Immature natural killer cell (primary cell): Measurements from ENCODE around the gene RPS6KA3. TPM values are rescaled to one million over a fixed set of nuclear protein-coding genes. Genes with fewer than 3 reads are reported as not detected.
"Not testable (repeated sequence)": the region's sequence is repeated elsewhere in the genome, so short reads cannot be mapped to it uniquely, and the experiment has no call there.

Source experiments
- DNase-seq, 3 donors: peaks; one replicate each; pipeline ENCODE4 v3.0.0; 2022; ENCODE audit warnings: mixed read lengths in 1 of 3
- H3K27ac Mint-ChIP-seq, 6 donors: one replicate each; pipeline ENCODE4 v1.8.0; 2020; ENCODE audit warnings: mixed read lengths in 6 of 6, mild to moderate bottlenecking in 5 of 6, inconsistent platforms in 4 of 6, moderate library complexity in 3 of 6
- H3K27me3 Mint-ChIP-seq, 3 donors: one replicate each; pipeline ENCODE4 v1.8.0; 2020 to 2021; ENCODE audit warnings: low read depth in 3 of 3, mild to moderate bottlenecking in 3 of 3, mixed read lengths in 3 of 3, moderate library complexity in 3 of 3, inconsistent platforms in 1 of 3
- H3K36me3 Mint-ChIP-seq, 3 donors: one replicate each; pipeline ENCODE4 v1.8.0; 2020; ENCODE audit warnings: mixed read lengths in 3 of 3, inconsistent platforms in 2 of 3, mild to moderate bottlenecking in 2 of 3
- H3K4me1 Mint-ChIP-seq, 2 donors: one replicate each; pipeline ENCODE4 v1.8.0; 2020; ENCODE audit warnings: inconsistent platforms in 2 of 2, mild to moderate bottlenecking in 2 of 2, mixed read lengths in 2 of 2, moderate library complexity in 1 of 2
- H3K4me3 Mint-ChIP-seq, 5 donors: one replicate each; pipeline ENCODE4 v1.8.0; 2020; ENCODE audit warnings: mild to moderate bottlenecking in 5 of 5, mixed read lengths in 5 of 5, inconsistent platforms in 3 of 5, moderate library complexity in 3 of 5
- H3K9me3 Mint-ChIP-seq, 6 donors: one replicate each; pipeline ENCODE4 v1.8.0; 2020; ENCODE audit warnings: mild to moderate bottlenecking in 6 of 6, mixed read lengths in 6 of 6, inconsistent platforms in 4 of 6, moderate library complexity in 3 of 6
- polyA plus RNA-seq, 3 donors: library from polyadenylated mRNA; unstranded; fragments of 300-500 nt; fragmentation: Illumina TruSeq; gene quantifications; one replicate each; pipeline ENCODE4 v1.2.3, GENCODE V29; 2021

Gene RPS6KA3
- polyA plus RNA-seq, 3 donors from 2014 or later = 16.9 to 38.7 (median 28.4) TPM

- peak overlapping the region in 5 of 6 donors; percentile 66 to 91 (median 82) for H3K27ac Mint-ChIP-seq
- H3K9me3 Mint-ChIP-seq = no peaks in the 10 kb centered on the region
- H3K4me3 Mint-ChIP-seq = peak overlapping the region; percentile 33 to 95 (median 60)
- H3K27me3 Mint-ChIP-seq = peaks cover 0 to 14% (median 6%) of the 10 kb centered on the region in 3 donors
- H3K4me1 Mint-ChIP-seq = peaks cover 31 to 37% of the 10 kb centered on the region in 2 donors
- H3K36me3 Mint-ChIP-seq = peaks cover 0 to 6% (median 5%) of the 10 kb centered on the region in 3 donors
- no peak for DNase-seq
Measured at GRCh38 chrX:20143111-20143510, 123.6 kb downstream of the RPS6KA3 start.

GRCh38 chrX:20141281-20142220 is 125.2 kb downstream of the RPS6KA3 start, which contains the start of gene EIF1AX:
TSS of gene EIF1AX (minus strand) at chrX:20141838. CDS start at chrX:20141640, 198 bp downstream.
- peak; percentile 99 to 100 (median 100) for DNase-seq
- no peaks in the 10 kb centered on the region for H3K9me3 Mint-ChIP-seq
- peaks cover 0 to 16% (median 6%) of the 10 kb centered on the region in 3 donors for H3K36me3 Mint-ChIP-seq
- peak within 1 kb of the TSS; percentile 80 to 95 (median 91) for H3K4me3 Mint-ChIP-seq
- peaks cover 0 to 8% (median 2%) of the 10 kb centered on the region in 3 donors for H3K27me3 Mint-ChIP-seq
- peaks cover 31 to 41% of the 10 kb centered on the region in 2 donors for H3K4me1 Mint-ChIP-seq
- H3K27ac Mint-ChIP-seq = peak within 1 kb of the TSS; percentile 77 to 94 (median 92)

GRCh38 chrX:20140420-20140819 is 126.3 kb downstream of the RPS6KA3 start:
- H3K27ac Mint-ChIP-seq = peak overlapping the region; percentile 77 to 94 (median 92)
- peaks cover 0 to 27% (median 15%) of the 10 kb centered on the region in 3 donors for H3K36me3 Mint-ChIP-seq
- peak overlapping the region; percentile 80 to 95 (median 91) for H3K4me3 Mint-ChIP-seq
- DNase-seq = no peak
- peaks cover 0 to 8% (median 0%) of the 10 kb centered on the region in 3 donors for H3K27me3 Mint-ChIP-seq
- H3K9me3 Mint-ChIP-seq = no peaks in the 10 kb centered on the region
- peaks cover 37 to 53% of the 10 kb centered on the region in 2 donors for H3K4me1 Mint-ChIP-seq

GRCh38 chrX:20139966-20140365 is 126.7 kb downstream of the RPS6KA3 start:
- peaks cover 0 to 31% (median 15%) of the 10 kb centered on the region in 3 donors for H3K36me3 Mint-ChIP-seq
- peaks cover 37 to 55% of the 10 kb centered on the region in 2 donors for H3K4me1 Mint-ChIP-seq
- peak overlapping the region; percentile 80 to 95 (median 91) for H3K4me3 Mint-ChIP-seq
- peaks cover 0 to 7% (median 0%) of the 10 kb centered on the region in 3 donors for H3K27me3 Mint-ChIP-seq
- no peak for DNase-seq
- peak overlapping the region in 5 of 6 donors; percentile 77 to 94 (median 93) for H3K27ac Mint-ChIP-seq
- no peaks in the 10 kb centered on the region for H3K9me3 Mint-ChIP-seq

- H3K36me3 Mint-ChIP-seq = peaks cover 0 to 47% (median 28%) of the 10 kb centered on the region in 3 donors
- no peaks in the 10 kb centered on the region for H3K9me3 Mint-ChIP-seq
- H3K4me1 Mint-ChIP-seq = peaks cover 29 to 43% of the 10 kb centered on the region in 2 donors
- no peak for DNase-seq
- H3K4me3 Mint-ChIP-seq = no peak overlapping the region
- H3K27me3 Mint-ChIP-seq = no peaks in the 10 kb centered on the region
- no peak overlapping the region for H3K27ac Mint-ChIP-seq
Measured at GRCh38 chrX:20135944-20136343, 130.8 kb downstream of the RPS6KA3 start.

- H3K9me3 Mint-ChIP-seq = no peaks in the 10 kb centered on the region
- DNase-seq = no peak
Measured at GRCh38 chrX:20132666-20133065, 134.0 kb downstream of the RPS6KA3 start.

GRCh38 chrX:20130357-20130756 is 136.4 kb downstream of the RPS6KA3 start:
- Mint-ChIP-seq H3K9me3 (no peaks in the 10 kb centered on the region), H3K4me3 (no peak overlapping the region), H3K27ac (peak overlapping the region in 1 of 6 donors; percentile 26), H3K36me3 (peaks cover 3 to 39% (median 22%) of the 10 kb centered on the region in 3 donors), H3K27me3 (peaks cover 0 to 2% (median 0%) of the 10 kb centered on the region in 3 donors), H3K4me1 (peaks cover 1 to 2% of the 10 kb centered on the region in 2 donors)
- DNase-seq = no peak

More at GRCh38 chrX:20132666-20133065, 134.0 kb downstream of the RPS6KA3 start:
- no peak overlapping the region for H3K4me3 Mint-ChIP-seq
- H3K36me3 Mint-ChIP-seq = peaks cover 3 to 61% (median 32%) of the 10 kb centered on the region in 3 donors
- H3K4me1 Mint-ChIP-seq = peaks cover 7 to 18% of the 10 kb centered on the region in 2 donors
- H3K27me3 Mint-ChIP-seq = peaks cover 0 to 2% (median 0%) of the 10 kb centered on the region in 3 donors
- H3K27ac Mint-ChIP-seq = peak overlapping the region in 1 of 6 donors; percentile 23

GRCh38 chrX:20129547-20129946 is 137.2 kb downstream of the RPS6KA3 start:
- Mint-ChIP-seq H3K27ac (no peak overlapping the region), H3K4me3 (no peak overlapping the region), H3K36me3 (peaks cover 3 to 36% (median 20%) of the 10 kb centered on the region in 3 donors), H3K27me3 (peaks cover 0 to 2% (median 0%) of the 10 kb centered on the region in 3 donors), H3K4me1 (peaks cover 0 to 1% of the 10 kb centered on the region in 2 donors), H3K9me3 (no peaks in the 10 kb centered on the region)
- no peak for DNase-seq

GRCh38 chrX:20128670-20129069 is 138.0 kb downstream of the RPS6KA3 start:
- H3K27ac Mint-ChIP-seq = peak overlapping the region in 1 of 6 donors; percentile 6
- DNase-seq = no peak
- H3K36me3 Mint-ChIP-seq = peaks cover 3 to 36% (median 16%) of the 10 kb centered on the region in 3 donors
- H3K27me3 Mint-ChIP-seq = peaks cover 0 to 2% (median 0%) of the 10 kb centered on the region in 3 donors
- H3K4me1 Mint-ChIP-seq = peaks cover 0 to 1% of the 10 kb centered on the region in 2 donors
- H3K9me3 Mint-ChIP-seq = no peaks in the 10 kb centered on the region
- H3K4me3 Mint-ChIP-seq = no peak overlapping the region

GRCh38 chrX:20127440-20127839 is 139.3 kb downstream of the RPS6KA3 start:
- not testable (repeated sequence) for H3K27me3 Mint-ChIP-seq, H3K4me3 Mint-ChIP-seq, H3K4me1 Mint-ChIP-seq, H3K27ac Mint-ChIP-seq, H3K9me3 Mint-ChIP-seq
- DNase-seq = peak in 1 of 3 donors; percentile 19
- H3K36me3 Mint-ChIP-seq = peaks cover 3 to 27% (median 10%) of the 10 kb centered on the region in 3 donors

GRCh38 chrX:20126833-20127232 is 139.9 kb downstream of the RPS6KA3 start:
- not testable (repeated sequence) for H3K4me1 Mint-ChIP-seq

GRCh38 chrX:20124964-20125363 is 141.7 kb downstream of the RPS6KA3 start:
- Mint-ChIP-seq H3K4me1 (no peaks in the 10 kb centered on the region), H3K36me3 (peaks cover 0 to 19% (median 6%) of the 10 kb centered on the region in 3 donors), H3K4me3 (no peak overlapping the region), H3K27ac (peak overlapping the region in 1 of 6 donors; percentile 19), H3K9me3 (no peaks in the 10 kb centered on the region), H3K27me3 (peaks cover 0 to 2% (median 0%) of the 10 kb centered on the region in 3 donors)
- no peak for DNase-seq

More at GRCh38 chrX:20126833-20127232, 139.9 kb downstream of the RPS6KA3 start:
- H3K36me3 Mint-ChIP-seq = peaks cover 3 to 26% (median 10%) of the 10 kb centered on the region in 3 donors
- not testable (repeated sequence) for H3K27ac Mint-ChIP-seq, DNase-seq, H3K4me3 Mint-ChIP-seq, H3K27me3 Mint-ChIP-seq, H3K9me3 Mint-ChIP-seq

GRCh38 chrX:20118065-20118824 is 148.5 kb downstream of the RPS6KA3 start:
- H3K4me1 Mint-ChIP-seq = peaks cover 0 to 2% of the 10 kb centered on the region in 2 donors
- H3K27ac Mint-ChIP-seq = no peak overlapping the region
- DNase-seq = no peak
- H3K36me3 Mint-ChIP-seq = peaks cover 0 to 4% (median 0%) of the 10 kb centered on the region in 3 donors
- H3K27me3 Mint-ChIP-seq = peaks cover 2 to 13% (median 4%) of the 10 kb centered on the region in 3 donors
- H3K9me3 Mint-ChIP-seq = no peaks in the 10 kb centered on the region
- no peak overlapping the region for H3K4me3 Mint-ChIP-seq
